RWPE2 (cell line): Measurements from ENCODE around the gene RNF32.

Experiments used
- ATAC-seq: fragments of 200-7000 bp; cut with Tn5 transposase; 3 replicates; pipeline ENCODE4 v1.9.1; 2021; ENCODE audit warnings: low read depth
- DNase-seq: peaks from one replicate; pipeline ENCODE4 v3.0.0-alpha.2; 2020; ENCODE audit warnings: low spot score
- H3K27ac ChIP-seq: fragments of 450-650 bp; 2 replicates; pipeline ENCODE4 v1.5.1; 2017; ENCODE audit warnings: mild to moderate bottlenecking; ENCODE audit not compliant: poor library complexity, severe bottlenecking
- H3K27me3 ChIP-seq: fragments of 250-450 bp; sonication (Bioruptor Pico); 2 replicates; pipeline ENCODE4 v1.5.1; 2021; ENCODE audit warnings: mild to moderate bottlenecking, moderate library complexity; ENCODE audit not compliant: insufficient read depth, poor library complexity, severe bottlenecking
- H3K36me3 ChIP-seq: fragments of 250-450 bp; sonication (Bioruptor Pico); 2 replicates; pipeline ENCODE4 v1.5.1; 2020; ENCODE audit warnings: low read depth, mild to moderate bottlenecking, moderate library complexity
- H3K4me1 ChIP-seq: fragments of 250-450 bp; sonication (Bioruptor Pico); 2 replicates; pipeline ENCODE4 v1.5.1; 2021; ENCODE audit warnings: mild to moderate bottlenecking, moderate library complexity; ENCODE audit not compliant: insufficient read depth, poor library complexity, severe bottlenecking
- H3K4me3 ChIP-seq: fragments of 250-450 bp; sonication (Bioruptor Pico); 2 replicates; pipeline ENCODE4 v1.5.1; 2021; ENCODE audit warnings: mild to moderate bottlenecking, moderate library complexity; ENCODE audit not compliant: severe bottlenecking
- H3K9me3 ChIP-seq: fragments of 250-450 bp; sonication (Bioruptor Pico); 2 replicates; pipeline ENCODE4 v1.5.1; 2021; ENCODE audit warnings: mild to moderate bottlenecking, moderate library complexity; ENCODE audit not compliant: severe bottlenecking
- CTCF ChIP-seq: fragments of 450-650 bp; IDR thresholded peaks from one replicate; pipeline ENCODE4 v1.5.1; 2017; ENCODE audit warnings: mild to moderate bottlenecking, moderate library complexity; ENCODE audit not compliant: poor library complexity, severe bottlenecking

The RNF32 gene

GRCh38 chr7:156666368-156667109 lies 26.0 kb downstream of the RNF32 start:
- H3K9me3 ChIP-seq, result no peaks in the 10 kb centered on the region
- ATAC-seq (no peak), DNase-seq (no peak)
- H3K27me3 ChIP-seq, result no peaks in the 10 kb centered on the region
- no peak overlapping the region for H3K27ac ChIP-seq
- H3K4me3 ChIP-seq, result no peak overlapping the region
- no peaks in the 10 kb centered on the region for H3K4me1 ChIP-seq
- no peaks in the 10 kb centered on the region for H3K36me3 ChIP-seq
- TF ChIP-seq CTCF, result no peak

GRCh38 chr7:156667110-156667426 lies 26.5 kb downstream of the RNF32 start:
- H3K27me3 ChIP-seq, result no peaks in the 10 kb centered on the region
- H3K27ac ChIP-seq, result no peak overlapping the region
- no peaks in the 10 kb centered on the region for H3K36me3 ChIP-seq
- no peak overlapping the region for H3K4me3 ChIP-seq
- TF ChIP-seq CTCF, result no peak
- H3K9me3 ChIP-seq, result no peaks in the 10 kb centered on the region
- no peaks in the 10 kb centered on the region for H3K4me1 ChIP-seq
- ATAC-seq (no peak), DNase-seq (no peak)

GRCh38 chr7:156668130-156668741 lies 27.7 kb downstream of the RNF32 start:
- Histone ChIP-seq H3K4me1 (no peaks in the 10 kb centered on the region), H3K36me3 (no peaks in the 10 kb centered on the region), H3K4me3 (no peak overlapping the region), H3K27ac (no peak overlapping the region), H3K27me3 (no peaks in the 10 kb centered on the region), H3K9me3 (no peaks in the 10 kb centered on the region)
- ATAC-seq, result peak; percentile 44; the same call in 2 of the 3 replicates
- TF ChIP-seq CTCF, result no peak
- no peak for DNase-seq

GRCh38 chr7:156669035-156669828 lies 28.7 kb downstream of the RNF32 start:
- H3K36me3 ChIP-seq, result no peaks in the 10 kb centered on the region
- no peak overlapping the region for H3K27ac ChIP-seq
- no peak overlapping the region for H3K4me3 ChIP-seq
- ATAC-seq, result no peak
- no peaks in the 10 kb centered on the region for H3K4me1 ChIP-seq
- DNase-seq, result no peak
- no peaks in the 10 kb centered on the region for H3K27me3 ChIP-seq
- TF ChIP-seq CTCF, result no peak
- H3K9me3 ChIP-seq, result no peaks in the 10 kb centered on the region
